BE2C (cell line): ENCODE data around the gene TFPT.

Source experiments
- DNase-seq: peaks from one replicate; pipeline ENCODE4 v3.0.0-alpha.2; 2020
- H3K27me3 ChIP-seq: fragments of 250-450 bp; sonication (Bioruptor Pico); 2 replicates; pipeline ENCODE4 v1.5.1; 2020; ENCODE audit warnings: mild to moderate bottlenecking
- H3K36me3 ChIP-seq: fragments of 250-450 bp; sonication (Bioruptor Pico); 2 replicates; pipeline ENCODE4 v1.5.1; 2020; ENCODE audit warnings: mild to moderate bottlenecking
- H3K4me1 ChIP-seq: fragments of 250-450 bp; sonication (Bioruptor Pico); 2 replicates; pipeline ENCODE4 v1.5.1; 2020
- H3K4me3 ChIP-seq: 2 replicates; pipeline ENCODE4 v1.5.1; 2011; ENCODE audit warnings: low read depth, low read length
- H3K9me3 ChIP-seq: fragments of 250-450 bp; sonication (Bioruptor Pico); 2 replicates; pipeline ENCODE4 v1.5.1; 2020
- TF ChIP-seq, protein P1 (sequence below): IDR thresholded peaks from 2 replicates; pipeline ENCODE4 v1.5.1; 2012; ENCODE audit warnings: mild to moderate bottlenecking, low read depth, low read length

Gene TFPT

DNA sequence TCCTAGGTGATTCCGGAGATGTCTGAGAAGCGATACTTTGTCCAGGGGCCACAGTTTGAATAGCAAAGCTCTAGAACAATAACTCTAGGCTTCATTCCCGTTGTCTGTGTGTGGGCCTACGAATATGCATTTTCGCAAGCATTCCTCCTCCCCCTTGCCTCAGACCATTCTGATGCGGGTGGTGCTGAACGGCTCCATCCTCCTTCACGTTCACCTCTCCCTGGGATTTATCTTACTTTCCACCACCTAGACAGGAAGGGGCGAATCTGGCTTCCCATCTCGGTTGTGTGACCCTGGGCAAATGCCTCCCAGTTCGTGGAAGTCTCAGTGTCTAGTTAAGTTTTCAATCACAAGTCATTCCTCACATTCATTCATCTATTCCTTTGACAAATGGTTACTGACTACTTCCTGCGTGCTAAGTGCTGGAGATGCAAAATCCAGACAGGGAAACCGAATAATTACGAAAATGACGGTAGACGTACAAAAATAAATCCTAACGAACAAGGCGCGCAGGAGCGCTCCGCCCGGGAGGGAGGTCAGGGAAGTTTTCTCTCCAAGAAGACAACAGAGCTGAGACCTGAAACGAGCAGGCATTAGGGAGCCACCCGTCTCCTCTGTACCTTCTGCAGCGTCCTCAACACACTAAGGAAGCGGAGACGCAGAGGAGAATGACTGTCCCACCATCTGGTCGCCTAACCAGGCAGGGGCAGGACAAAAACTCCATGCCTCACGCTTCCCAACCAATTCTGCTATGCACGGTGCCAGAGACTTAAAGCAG is 20.8 kb upstream of the TFPT start:
- no peaks in the 10 kb centered on the region for H3K9me3 ChIP-seq
- H3K36me3 ChIP-seq, result peaks cover 10% of the 10 kb centered on the region
- H3K4me3 ChIP-seq, result peak overlapping the region; percentile 60
- TF ChIP-seq, protein P1, sequence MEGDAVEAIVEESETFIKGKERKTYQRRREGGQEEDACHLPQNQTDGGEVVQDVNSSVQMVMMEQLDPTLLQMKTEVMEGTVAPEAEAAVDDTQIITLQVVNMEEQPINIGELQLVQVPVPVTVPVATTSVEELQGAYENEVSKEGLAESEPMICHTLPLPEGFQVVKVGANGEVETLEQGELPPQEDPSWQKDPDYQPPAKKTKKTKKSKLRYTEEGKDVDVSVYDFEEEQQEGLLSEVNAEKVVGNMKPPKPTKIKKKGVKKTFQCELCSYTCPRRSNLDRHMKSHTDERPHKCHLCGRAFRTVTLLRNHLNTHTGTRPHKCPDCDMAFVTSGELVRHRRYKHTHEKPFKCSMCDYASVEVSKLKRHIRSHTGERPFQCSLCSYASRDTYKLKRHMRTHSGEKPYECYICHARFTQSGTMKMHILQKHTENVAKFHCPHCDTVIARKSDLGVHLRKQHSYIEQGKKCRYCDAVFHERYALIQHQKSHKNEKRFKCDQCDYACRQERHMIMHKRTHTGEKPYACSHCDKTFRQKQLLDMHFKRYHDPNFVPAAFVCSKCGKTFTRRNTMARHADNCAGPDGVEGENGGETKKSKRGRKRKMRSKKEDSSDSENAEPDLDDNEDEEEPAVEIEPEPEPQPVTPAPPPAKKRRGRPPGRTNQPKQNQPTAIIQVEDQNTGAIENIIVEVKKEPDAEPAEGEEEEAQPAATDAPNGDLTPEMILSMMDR, result no peak
- DNase-seq, result no peak
- H3K4me1 ChIP-seq, result no peaks in the 10 kb centered on the region
- H3K27me3 ChIP-seq, result no peaks in the 10 kb centered on the region

DNA sequence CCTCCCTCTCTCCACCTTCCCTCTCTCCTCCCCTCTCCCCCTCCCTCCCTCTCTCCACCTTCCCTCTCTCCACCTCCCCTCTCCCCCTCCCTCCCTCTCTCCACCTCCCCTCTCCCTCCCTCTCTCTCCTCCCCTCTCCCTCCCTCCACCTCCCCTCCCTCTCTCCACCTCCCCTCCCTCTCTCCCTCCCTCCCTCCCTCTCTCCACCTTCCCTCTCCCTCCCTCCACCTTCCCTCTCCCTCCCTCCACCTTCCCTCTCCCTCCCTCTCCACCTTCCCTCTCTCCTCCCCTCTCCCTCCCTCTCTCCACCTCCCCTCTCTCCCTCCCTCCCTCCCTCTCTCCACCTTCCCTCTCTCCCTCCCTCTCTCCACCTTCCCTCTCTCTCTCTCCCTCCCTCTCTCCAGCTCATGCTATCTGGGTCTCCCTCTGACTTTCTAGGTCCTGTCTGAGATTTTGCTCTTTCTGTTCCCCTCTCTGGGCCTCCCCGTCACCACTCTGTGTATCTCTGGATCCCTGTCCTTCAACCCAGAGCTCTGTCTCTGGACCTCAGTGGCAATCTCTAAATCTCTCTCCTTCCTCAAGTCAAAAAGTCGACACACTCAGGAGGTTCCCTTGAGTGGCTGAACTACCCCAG is 18.6 kb upstream of the TFPT start:
- H3K4me1 ChIP-seq, result no peaks in the 10 kb centered on the region
- H3K36me3 ChIP-seq, result peaks cover 13% of the 10 kb centered on the region
- H3K27me3 ChIP-seq, result no peaks in the 10 kb centered on the region
- H3K4me3 ChIP-seq, result no peak overlapping the region
- H3K9me3 ChIP-seq, result no peaks in the 10 kb centered on the region
- TF ChIP-seq, protein P1, result no peak
- no peak for DNase-seq

DNA sequence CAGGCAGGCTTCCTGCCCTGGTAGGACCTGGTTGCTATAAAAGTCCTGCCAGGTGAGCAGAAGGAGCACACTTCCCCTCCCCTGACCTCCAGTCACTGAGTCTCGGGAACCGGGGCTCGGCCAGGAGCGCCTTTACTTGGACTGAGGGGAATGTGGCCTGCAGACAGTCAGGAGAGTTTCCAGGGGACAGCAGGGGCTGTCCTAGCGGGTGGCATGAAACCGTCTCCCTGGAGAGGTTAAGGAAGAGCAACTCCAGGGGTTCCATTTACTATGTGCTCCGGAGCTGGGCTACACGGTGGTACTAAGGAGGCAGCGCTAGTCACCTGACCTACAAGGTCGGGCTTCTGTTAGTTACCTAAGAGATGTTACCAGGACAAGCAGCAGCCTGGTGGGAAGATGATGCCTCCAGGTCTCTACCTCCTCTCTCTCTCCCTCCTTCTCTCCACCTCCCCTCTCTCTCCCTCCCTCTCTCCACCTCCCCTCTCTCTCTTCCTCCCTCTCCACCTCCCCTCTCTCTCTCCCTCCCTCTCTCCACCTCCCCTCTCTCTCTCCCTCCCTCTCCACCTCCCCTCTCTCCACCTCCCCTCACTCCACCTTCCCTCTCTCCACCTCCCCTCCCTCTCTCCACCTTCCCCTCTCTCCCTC is 18.0 kb upstream of the TFPT start:
- Histone ChIP-seq H3K4me1 (no peaks in the 10 kb centered on the region), H3K9me3 (no peaks in the 10 kb centered on the region), H3K27me3 (no peaks in the 10 kb centered on the region), H3K36me3 (peaks cover 18% of the 10 kb centered on the region), H3K4me3 (no peak overlapping the region)
- peak; percentile 29 for DNase-seq
- TF ChIP-seq, protein P1, result no peak

DNA sequence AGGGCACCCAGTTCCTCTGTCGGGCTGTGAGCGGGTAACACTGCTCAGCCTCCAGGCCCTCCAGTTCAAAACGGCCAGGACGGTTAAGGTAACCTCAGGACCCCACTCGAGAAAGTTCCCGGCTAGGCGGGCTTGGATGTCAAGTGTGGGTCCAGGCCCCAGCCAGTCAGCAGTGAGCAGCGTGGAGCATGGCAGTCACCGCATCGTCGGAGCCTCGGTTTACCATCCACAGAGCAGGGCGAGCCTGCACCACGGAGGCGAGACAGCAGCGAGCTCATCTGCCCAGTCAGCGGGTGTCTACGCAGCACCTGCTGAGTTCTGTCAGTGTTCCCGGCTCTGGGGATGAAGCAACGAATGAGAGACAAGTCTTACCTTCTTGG is 14.2 kb upstream of the TFPT start:
- peaks cover 48% of the 10 kb centered on the region for H3K36me3 ChIP-seq

DNA sequence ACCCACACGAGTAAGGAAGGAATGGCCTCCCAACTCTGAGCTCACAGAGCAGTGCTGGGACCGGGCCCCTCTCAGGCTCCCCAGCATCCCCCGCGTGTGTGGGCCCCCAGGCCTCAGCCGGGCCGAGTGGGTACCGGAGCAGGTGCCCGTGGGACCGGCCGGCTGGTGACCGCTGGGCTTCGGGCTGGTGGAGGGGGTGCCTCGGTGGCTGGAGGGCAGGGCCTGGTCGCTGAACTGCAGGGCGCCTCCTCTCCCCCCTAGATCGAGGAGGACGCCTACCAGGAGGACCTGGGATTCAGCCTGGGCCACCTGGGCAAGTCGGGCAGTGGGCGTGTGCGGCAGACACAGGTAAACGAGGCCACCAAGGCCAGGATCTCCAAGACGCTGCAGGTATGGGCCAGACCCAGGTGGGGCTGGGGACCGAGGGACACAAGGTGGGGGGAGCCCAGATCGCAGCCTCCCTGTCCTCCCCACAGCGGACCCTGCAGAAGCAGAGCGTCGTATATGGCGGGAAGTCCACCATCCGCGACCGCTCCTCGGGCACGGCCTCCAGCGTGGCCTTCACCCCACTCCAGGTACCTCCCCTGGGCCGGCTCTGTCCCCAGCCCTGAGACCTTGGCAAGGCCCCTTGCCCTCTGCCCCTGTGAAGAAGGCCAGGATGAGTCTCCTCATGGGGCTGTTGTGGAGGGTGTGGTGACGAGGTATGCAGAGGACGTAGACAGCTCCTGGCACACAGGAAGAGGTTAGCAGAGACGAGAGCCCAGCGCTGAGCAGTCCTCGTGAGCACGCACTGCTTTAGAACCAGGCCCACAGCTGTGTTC is 13.5 kb upstream of the TFPT start:
- no peak for DNase-seq
- TF ChIP-seq, protein P1, result no peak
- Histone ChIP-seq H3K4me3 (no peak overlapping the region), H3K27me3 (no peaks in the 10 kb centered on the region), H3K9me3 (no peaks in the 10 kb centered on the region), H3K36me3 (peaks cover 54% of the 10 kb centered on the region), H3K4me1 (no peaks in the 10 kb centered on the region)

More for the DNA sequence above, 14.2 kb upstream of the TFPT start:
- H3K27me3 ChIP-seq, result no peaks in the 10 kb centered on the region
- TF ChIP-seq, protein P1, result no peak
- no peaks in the 10 kb centered on the region for H3K4me1 ChIP-seq
- no peaks in the 10 kb centered on the region for H3K9me3 ChIP-seq
- no peak for DNase-seq
- H3K4me3 ChIP-seq, result no peak overlapping the region
